ENCODE measurements around the gene HSD17B14.

DNA sequence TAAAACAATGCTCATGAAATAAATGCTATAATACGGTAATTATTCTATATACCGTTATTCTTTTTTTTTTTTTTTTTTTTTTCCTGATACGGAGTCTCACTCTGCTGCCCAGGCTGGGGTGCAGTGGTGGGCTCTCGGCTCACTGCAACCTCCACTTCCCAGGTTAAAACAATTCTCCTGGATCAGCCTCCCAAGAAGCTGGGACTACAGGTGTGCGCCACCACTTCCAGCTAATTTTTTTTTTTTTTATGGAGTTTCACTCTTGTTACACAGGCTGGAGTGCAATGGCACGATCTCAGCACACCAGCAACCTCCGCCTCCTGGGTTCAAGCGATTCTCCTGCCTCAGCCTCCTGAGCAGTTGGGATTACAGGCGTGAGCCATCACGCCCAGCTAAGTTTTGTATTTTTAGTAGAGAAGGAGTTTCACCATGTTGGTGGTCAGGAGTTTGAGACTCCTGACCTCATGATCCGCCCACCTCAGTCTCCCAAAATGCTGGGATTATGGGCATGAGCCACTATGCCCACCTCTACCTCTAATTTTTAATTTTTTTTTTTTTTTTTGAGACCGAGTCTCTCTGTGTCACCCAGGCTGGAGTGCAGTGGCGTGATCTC lies 42.8 kb upstream of the HSD17B14 start:
- TF ChIP-seq, protein P1, sequence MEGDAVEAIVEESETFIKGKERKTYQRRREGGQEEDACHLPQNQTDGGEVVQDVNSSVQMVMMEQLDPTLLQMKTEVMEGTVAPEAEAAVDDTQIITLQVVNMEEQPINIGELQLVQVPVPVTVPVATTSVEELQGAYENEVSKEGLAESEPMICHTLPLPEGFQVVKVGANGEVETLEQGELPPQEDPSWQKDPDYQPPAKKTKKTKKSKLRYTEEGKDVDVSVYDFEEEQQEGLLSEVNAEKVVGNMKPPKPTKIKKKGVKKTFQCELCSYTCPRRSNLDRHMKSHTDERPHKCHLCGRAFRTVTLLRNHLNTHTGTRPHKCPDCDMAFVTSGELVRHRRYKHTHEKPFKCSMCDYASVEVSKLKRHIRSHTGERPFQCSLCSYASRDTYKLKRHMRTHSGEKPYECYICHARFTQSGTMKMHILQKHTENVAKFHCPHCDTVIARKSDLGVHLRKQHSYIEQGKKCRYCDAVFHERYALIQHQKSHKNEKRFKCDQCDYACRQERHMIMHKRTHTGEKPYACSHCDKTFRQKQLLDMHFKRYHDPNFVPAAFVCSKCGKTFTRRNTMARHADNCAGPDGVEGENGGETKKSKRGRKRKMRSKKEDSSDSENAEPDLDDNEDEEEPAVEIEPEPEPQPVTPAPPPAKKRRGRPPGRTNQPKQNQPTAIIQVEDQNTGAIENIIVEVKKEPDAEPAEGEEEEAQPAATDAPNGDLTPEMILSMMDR (IDR thresholded peaks at IDR 0.05), result no peak
- no peak for TF ChIP-seq POLR2A (IDR thresholded peaks at IDR 0.05)
